ENCODE measurements around the gene SH2D1B. TPM values are rescaled to one million over a fixed set of nuclear protein-coding genes. Genes with fewer than 3 reads are reported as not detected.
A peak's percentile ranks its signal among the peaks of the same experiment; 100 is the strongest.
"Not testable (repeated sequence)": the region's sequence is repeated elsewhere in the genome, so short reads cannot be mapped to it uniquely, and the experiment has no call there.

Gene SH2D1B
- total and polyA plus RNA-seq, 8 donors: 0.33 to 0.73 TPM; not detected in 6

DNA sequence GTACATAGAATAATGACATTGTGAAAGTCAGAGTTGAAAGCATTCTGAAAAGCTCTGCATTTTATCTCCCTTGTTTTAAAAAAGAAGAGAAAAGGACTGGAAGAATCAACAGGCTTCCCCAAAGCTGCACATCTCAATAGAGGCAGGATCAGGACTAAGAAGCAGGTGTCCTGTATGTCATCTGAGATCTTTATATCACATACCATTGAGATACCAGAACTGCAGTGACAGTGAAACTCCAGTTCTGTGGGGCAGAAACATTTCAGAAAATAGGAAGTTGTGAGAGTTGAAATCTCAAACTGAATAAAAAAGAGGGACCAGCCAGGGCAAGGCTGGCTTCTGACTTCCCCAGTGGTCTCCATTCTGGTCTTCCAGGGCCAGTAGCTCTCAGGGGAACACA lies 33.0 kb upstream of the SH2D1B start:
- Histone ChIP-seq H3K27me3 (peaks cover 0 to 16% (median 0%) of the 10 kb centered on the region in 3 donors), H3K27ac (no peak overlapping the region), H3K4me3 (no peak overlapping the region), H3K36me3 (no peaks in the 10 kb centered on the region), H3K9me3 (no peaks in the 10 kb centered on the region), H3K4me1 (no peaks in the 10 kb centered on the region)
- intact Hi-C loops (cut with DNase I; ENCODE audit: low total_unique reads): no loop called here
- TF ChIP-seq, protein P1, sequence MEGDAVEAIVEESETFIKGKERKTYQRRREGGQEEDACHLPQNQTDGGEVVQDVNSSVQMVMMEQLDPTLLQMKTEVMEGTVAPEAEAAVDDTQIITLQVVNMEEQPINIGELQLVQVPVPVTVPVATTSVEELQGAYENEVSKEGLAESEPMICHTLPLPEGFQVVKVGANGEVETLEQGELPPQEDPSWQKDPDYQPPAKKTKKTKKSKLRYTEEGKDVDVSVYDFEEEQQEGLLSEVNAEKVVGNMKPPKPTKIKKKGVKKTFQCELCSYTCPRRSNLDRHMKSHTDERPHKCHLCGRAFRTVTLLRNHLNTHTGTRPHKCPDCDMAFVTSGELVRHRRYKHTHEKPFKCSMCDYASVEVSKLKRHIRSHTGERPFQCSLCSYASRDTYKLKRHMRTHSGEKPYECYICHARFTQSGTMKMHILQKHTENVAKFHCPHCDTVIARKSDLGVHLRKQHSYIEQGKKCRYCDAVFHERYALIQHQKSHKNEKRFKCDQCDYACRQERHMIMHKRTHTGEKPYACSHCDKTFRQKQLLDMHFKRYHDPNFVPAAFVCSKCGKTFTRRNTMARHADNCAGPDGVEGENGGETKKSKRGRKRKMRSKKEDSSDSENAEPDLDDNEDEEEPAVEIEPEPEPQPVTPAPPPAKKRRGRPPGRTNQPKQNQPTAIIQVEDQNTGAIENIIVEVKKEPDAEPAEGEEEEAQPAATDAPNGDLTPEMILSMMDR (IDR thresholded peaks at IDR 0.05): no peak
- TF ChIP-seq POLR2A (IDR thresholded peaks at IDR 0.05) (no peak), POLR2AphosphoS5 (IDR thresholded peaks at IDR 0.05) (no peak), EP300 (IDR thresholded peaks at IDR 0.05) (no peak)
- no peak for DNase-seq

DNA sequence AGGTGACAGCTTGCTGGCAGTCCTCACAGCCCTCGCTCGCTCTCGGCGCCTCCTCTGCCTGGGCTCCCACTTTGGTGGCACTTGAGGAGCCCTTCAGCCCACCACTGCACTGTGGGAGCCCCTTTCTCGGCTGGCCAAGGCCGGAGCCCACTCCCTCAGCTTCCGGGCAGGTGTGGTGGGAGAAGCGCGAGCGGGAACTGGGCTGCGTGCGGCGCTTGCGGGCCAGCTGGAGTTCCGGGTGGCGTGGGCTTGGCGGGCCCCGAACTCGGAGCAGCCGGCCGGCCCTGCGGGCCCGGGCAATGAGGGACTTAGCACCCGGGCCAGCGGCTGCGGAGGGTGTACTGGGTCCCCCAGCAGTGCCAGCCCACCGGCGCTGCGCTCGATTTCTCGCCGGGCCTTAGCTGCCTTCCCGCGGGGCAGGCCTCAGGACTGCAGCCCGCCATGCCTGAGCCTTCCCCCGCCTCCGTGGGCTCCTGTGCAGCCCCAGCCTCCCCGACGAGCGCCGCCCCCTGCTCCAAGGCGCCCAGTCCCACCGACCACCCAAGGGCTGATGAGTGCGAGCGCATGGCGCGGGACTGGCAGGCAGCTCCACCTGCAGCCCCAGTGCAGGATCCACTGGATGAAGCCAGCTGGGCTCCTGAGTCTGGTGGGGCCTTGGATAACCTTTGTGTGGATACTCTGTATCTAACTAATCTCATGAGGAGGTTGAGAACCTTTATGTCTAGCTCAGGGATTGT lies 21.2 kb upstream of the SH2D1B start:
- H3K9me3 ChIP-seq; H3K27me3 ChIP-seq; H3K27ac ChIP-seq; H3K4me3 ChIP-seq; intact Hi-C loops (cut with DNase I; ENCODE audit: low total_unique reads); H3K36me3 ChIP-seq; DNase-seq; H3K4me1 ChIP-seq: not testable (repeated sequence)
- 83 to 92% (median 87%) methylated on average over 5 to 45 of the region's 47 CpGs for WGBS, 5 donors

DNA sequence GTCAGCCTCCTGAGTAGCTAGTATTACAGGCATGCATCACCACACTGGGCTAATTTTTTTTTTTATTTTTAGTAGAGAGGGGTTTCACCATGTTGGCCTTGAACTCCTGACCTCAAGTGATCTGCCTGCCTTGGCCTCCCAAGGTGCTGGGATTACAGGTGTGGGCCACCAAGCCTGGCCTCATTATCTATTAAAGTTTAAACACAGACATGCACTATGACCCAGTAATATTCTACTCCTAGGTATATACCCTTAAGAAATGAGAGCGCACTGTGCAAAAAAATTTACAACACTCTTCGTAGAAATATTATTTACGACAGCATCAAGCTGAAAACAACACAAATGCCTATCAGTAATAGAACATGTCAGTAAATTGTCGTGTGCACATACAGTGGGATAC lies 18.6 kb upstream of the SH2D1B start:
- WGBS, 5 donors: 85 to 96% (median 91%) methylated on average over 4 of the region's 4 CpGs
- no peak for DNase-seq
- Histone ChIP-seq H3K4me1 (no peaks in the 10 kb centered on the region), H3K36me3 (no peaks in the 10 kb centered on the region), H3K9me3 (no peaks in the 10 kb centered on the region), H3K27ac (no peak overlapping the region), H3K4me3 (no peak overlapping the region), H3K27me3 (no peaks in the 10 kb centered on the region)
- intact Hi-C loops (cut with DNase I; ENCODE audit: low total_unique reads): no loop called here
- no peak for TF ChIP-seq POLR2A (IDR thresholded peaks at IDR 0.05)
- no peak for TF ChIP-seq POLR2AphosphoS5 (IDR thresholded peaks at IDR 0.05)
- no peak for TF ChIP-seq EP300 (IDR thresholded peaks at IDR 0.05)
- TF ChIP-seq, protein P1 (IDR thresholded peaks at IDR 0.05): no peak

DNA sequence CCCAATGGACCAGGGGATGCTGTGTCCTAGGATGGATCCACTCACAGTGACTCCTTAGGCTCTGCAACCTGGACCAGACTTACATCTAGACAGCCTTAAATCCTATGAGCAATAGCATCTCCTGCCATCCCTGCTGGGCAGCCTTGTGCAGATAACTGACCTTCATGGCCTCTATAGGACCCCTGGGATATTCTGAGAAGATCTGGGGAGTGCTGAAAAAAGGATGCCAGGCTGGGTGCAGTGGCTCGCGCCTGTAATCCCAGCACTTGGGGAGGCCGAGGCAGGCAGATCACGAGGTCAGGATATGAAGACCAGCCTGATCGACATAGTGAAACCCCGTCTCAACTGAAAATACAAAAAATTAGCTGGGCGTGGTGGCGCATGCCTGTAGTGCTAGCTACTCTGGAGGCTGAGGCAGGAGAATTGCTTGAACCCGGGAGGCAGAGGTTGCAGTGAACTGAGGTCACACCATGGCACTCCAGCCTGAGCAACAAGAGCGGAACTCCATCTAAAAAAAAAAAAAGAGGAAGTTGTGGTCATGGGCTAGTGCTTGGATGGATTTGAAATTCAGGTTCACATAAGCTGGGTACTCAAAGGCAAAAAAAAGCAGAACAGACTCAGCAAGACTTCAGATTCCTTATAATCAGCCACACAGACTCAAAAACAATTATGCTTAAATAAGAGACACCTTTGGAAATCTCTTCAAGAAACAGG lies 10.9 kb upstream of the SH2D1B start:
- Histone ChIP-seq H3K9me3 (no peaks in the 10 kb centered on the region), H3K27me3 (peaks cover 0 to 3% (median 0%) of the 10 kb centered on the region in 3 donors), H3K4me3 (no peak overlapping the region), H3K27ac (no peak overlapping the region), H3K36me3 (no peaks in the 10 kb centered on the region), H3K4me1 (peaks cover 0 to 6% (median 0%) of the 10 kb centered on the region in 4 donors)
- intact Hi-C loops (cut with DNase I; ENCODE audit: low total_unique reads): no loop called here
- TF ChIP-seq POLR2A (IDR thresholded peaks at IDR 0.05) (no peak), POLR2AphosphoS5 (IDR thresholded peaks at IDR 0.05) (no peak), EP300 (IDR thresholded peaks at IDR 0.05) (no peak)
- TF ChIP-seq, protein P1 (IDR thresholded peaks at IDR 0.05): no peak
- peak in 1 of 2 donors; percentile 11 for DNase-seq
- WGBS, 5 donors: 83 to 94% (median 84%) methylated on average over 10 of the region's 10 CpGs
